Mucosa of rectum (tissue), 2 donors: ENCODE data around the gene KLF7.

Experiments used
- H3K27ac ChIP-seq, 2 donors: one replicate each; pipeline ENCODE4 v1.7.0; 2013; ENCODE audit warnings: inconsistent platforms in 2 of 2, low read depth in 2 of 2, low read length in 2 of 2
- H3K27me3 ChIP-seq, 2 donors: one replicate each; pipeline ENCODE4 v1.7.0; 2013; ENCODE audit warnings: low read length in 2 of 2; ENCODE audit not compliant: control insufficient read depth in 2 of 2, insufficient read depth in 2 of 2
- H3K36me3 ChIP-seq, 2 donors: one replicate each; pipeline ENCODE4 v1.7.0; 2013; ENCODE audit warnings: low read length in 2 of 2; ENCODE audit not compliant: control insufficient read depth in 2 of 2, insufficient read depth in 2 of 2
- H3K4me1 ChIP-seq, 2 donors: one replicate each; pipeline ENCODE4 v1.7.0; 2013; ENCODE audit warnings: low read length in 2 of 2, mild to moderate bottlenecking in 1 of 2; ENCODE audit not compliant: control insufficient read depth in 2 of 2, insufficient read depth in 2 of 2
- H3K4me3 ChIP-seq, 2 donors: one replicate each; pipeline ENCODE4 v1.7.0; 2013; ENCODE audit warnings: low read length in 2 of 2
- H3K9ac ChIP-seq, 2 donors: one replicate each; pipeline ENCODE4 v1.7.0; 2013; ENCODE audit warnings: low read length in 2 of 2, low read depth in 1 of 2, mild to moderate bottlenecking in 1 of 2
- H3K9me3 ChIP-seq, 2 donors: one replicate each; pipeline ENCODE4 v1.7.0; 2013; ENCODE audit warnings: low read length in 2 of 2; ENCODE audit not compliant: control insufficient read depth in 2 of 2
- donor health status: healthy.
- donor health status: Normal muscosa, but diverticular disease.

The KLF7 gene

DNA sequence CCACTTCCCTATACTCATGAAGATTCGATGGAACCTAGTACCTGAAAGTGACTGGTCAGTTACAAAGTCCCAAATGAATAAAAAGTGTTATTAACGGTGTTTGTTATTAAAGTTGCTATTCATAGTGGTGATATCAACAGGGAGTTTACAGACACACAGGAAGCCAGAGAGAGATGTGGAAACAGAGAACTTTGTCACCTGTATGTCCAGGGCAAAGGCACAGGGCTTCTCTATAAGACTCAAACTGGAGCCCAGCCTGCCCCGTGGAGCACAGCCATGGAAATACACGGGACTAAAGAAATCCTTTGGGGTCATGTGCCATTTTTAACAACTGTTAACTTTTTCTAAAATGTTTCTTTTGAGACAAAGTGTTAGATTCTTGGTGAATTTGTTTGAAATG is 68.5 kb downstream of the KLF7 start:
- H3K27ac ChIP-seq: no peak overlapping the region
- H3K27me3 ChIP-seq: no peaks in the 10 kb centered on the region
- H3K9ac ChIP-seq: no peak overlapping the region
- H3K4me3 ChIP-seq: no peak overlapping the region
- no peaks in the 10 kb centered on the region for H3K4me1 ChIP-seq
- no peaks in the 10 kb centered on the region for H3K36me3 ChIP-seq
- H3K9me3 ChIP-seq: no peaks in the 10 kb centered on the region

- H3K4me1 ChIP-seq: no peaks in the 10 kb centered on the region
- H3K36me3 ChIP-seq: no peaks in the 10 kb centered on the region
- no peaks in the 10 kb centered on the region for H3K9me3 ChIP-seq
- no peak overlapping the region for H3K4me3 ChIP-seq
- no peak overlapping the region for H3K27ac ChIP-seq
- no peak overlapping the region for H3K9ac ChIP-seq
- no peaks in the 10 kb centered on the region for H3K27me3 ChIP-seq
These were observed 69.8 kb downstream of the KLF7 start for GRCh38 chr2:207095963-207096362.

DNA sequence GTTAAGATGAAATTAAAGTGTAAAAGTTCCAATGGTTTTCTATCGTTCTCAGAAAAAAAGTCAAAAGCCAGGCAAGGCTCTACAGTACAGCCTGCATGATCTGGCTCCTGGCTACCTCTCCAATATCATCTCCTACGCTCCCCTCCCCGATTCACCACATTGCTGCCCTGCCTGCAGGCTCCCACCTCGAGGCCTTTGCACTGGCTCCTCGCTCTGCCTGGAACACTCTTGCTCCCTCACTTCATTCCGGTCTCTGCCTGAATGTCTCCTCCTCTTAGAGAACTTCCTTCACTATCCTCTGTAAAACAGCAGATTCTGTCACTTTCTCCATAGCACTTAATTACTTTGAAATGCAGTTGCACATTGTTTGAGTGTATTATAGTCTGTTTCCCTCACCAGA is 72.5 kb downstream of the KLF7 start:
- no peak overlapping the region for H3K27ac ChIP-seq
- no peaks in the 10 kb centered on the region for H3K4me1 ChIP-seq
- no peaks in the 10 kb centered on the region for H3K27me3 ChIP-seq
- H3K4me3 ChIP-seq: no peak overlapping the region
- H3K9me3 ChIP-seq: no peaks in the 10 kb centered on the region
- H3K9ac ChIP-seq: no peak overlapping the region
- no peaks in the 10 kb centered on the region for H3K36me3 ChIP-seq

DNA sequence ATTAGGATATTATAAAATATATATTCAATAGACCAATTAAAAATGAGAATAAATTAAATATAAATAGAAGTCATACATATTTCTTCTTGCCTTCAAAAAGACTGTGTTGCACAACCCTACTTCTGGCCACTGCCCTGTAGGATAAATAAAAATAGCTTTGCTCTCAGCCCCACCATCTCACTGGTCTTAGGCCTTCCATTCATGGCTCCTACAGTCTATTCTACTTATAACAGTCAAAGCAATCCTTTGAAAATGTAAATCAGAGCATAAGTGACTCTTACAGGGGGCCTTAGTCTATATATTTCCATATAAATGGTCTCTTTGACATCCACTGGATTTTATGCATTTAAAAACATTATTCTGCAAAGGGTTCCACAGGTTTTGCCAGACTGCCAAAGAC is 72.9 kb downstream of the KLF7 start:
- Histone ChIP-seq H3K4me1 (no peaks in the 10 kb centered on the region), H3K27ac (no peak overlapping the region), H3K9me3 (no peaks in the 10 kb centered on the region), H3K27me3 (no peaks in the 10 kb centered on the region), H3K36me3 (no peaks in the 10 kb centered on the region), H3K9ac (no peak overlapping the region), H3K4me3 (no peak overlapping the region)

GRCh38 chr2:207091928-207092327 is 73.8 kb downstream of the KLF7 start:
- H3K27ac ChIP-seq: no peak overlapping the region
- H3K27me3 ChIP-seq: no peaks in the 10 kb centered on the region
- no peaks in the 10 kb centered on the region for H3K9me3 ChIP-seq
- H3K36me3 ChIP-seq: no peaks in the 10 kb centered on the region
- H3K4me1 ChIP-seq: no peaks in the 10 kb centered on the region
- no peak overlapping the region for H3K9ac ChIP-seq
- H3K4me3 ChIP-seq: no peak overlapping the region

DNA sequence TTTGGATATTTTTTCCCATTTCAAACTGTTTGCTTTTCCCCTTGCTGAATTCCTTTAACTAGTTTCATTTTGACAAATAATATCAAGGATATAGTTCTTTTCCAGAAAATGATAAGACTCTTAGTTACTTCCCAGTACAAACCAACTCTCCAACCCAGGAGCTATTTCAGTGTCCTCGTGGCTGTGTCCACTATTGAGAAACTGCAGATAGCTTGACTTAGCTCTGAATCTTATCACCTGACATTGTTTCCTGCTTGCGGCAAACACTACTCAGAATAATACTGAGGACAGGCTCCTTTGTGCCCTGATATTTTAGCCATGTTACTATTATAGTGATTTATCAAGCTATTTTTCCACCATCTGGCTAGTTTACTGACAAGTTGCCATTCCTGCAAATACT is 74.6 kb downstream of the KLF7 start:
- H3K4me3 ChIP-seq: no peak overlapping the region
- no peaks in the 10 kb centered on the region for H3K9me3 ChIP-seq
- no peak overlapping the region for H3K27ac ChIP-seq
- no peaks in the 10 kb centered on the region for H3K4me1 ChIP-seq
- H3K9ac ChIP-seq: no peak overlapping the region
- no peaks in the 10 kb centered on the region for H3K36me3 ChIP-seq
- no peaks in the 10 kb centered on the region for H3K27me3 ChIP-seq

DNA sequence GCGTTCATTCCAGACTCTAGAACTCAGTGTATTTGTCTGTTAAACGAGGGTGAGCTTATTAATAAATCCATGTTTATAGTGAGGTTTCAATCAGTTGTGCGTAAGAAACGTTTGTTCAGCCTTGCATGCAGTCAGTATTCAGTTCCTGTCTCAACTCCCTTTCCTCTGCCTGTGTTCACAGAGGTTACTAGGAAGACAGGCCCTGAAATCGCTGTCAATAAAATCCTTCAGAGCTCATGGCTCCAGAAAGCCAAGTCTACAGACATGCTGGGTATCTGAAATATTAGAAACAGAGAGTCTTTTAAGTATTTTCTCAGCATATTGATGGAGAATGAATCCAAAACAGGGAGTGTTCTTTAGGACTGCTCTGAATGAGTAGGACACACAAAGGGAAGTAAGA is 75.4 kb downstream of the KLF7 start:
- Histone ChIP-seq H3K9me3 (no peaks in the 10 kb centered on the region), H3K9ac (no peak overlapping the region), H3K4me3 (no peak overlapping the region), H3K27me3 (no peaks in the 10 kb centered on the region), H3K36me3 (no peaks in the 10 kb centered on the region), H3K27ac (no peak overlapping the region), H3K4me1 (no peaks in the 10 kb centered on the region)

DNA sequence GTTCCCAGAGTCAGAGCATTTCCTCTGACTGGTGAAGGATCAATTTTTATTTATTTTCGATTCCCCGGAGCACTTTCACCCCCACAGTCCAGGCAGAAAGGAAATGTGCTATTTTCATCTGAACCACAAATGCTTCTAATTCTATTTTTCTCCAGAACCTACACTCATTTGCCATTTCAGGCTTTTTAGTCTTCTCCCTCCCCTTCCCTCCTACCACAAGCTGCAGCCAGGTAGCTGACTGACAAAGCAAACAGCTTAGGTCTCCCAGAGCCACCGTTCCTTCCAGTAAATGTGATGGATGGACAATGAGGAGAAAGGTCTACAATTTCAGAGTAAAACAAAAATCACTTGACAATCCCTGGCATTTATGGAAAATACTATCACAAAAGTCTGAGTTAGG is 76.9 kb downstream of the KLF7 start:
- H3K4me3 ChIP-seq: no peak overlapping the region
- H3K36me3 ChIP-seq: no peaks in the 10 kb centered on the region
- no peak overlapping the region for H3K9ac ChIP-seq
- no peaks in the 10 kb centered on the region for H3K4me1 ChIP-seq
- no peak overlapping the region for H3K27ac ChIP-seq
- H3K9me3 ChIP-seq: no peaks in the 10 kb centered on the region
- H3K27me3 ChIP-seq: no peaks in the 10 kb centered on the region

DNA sequence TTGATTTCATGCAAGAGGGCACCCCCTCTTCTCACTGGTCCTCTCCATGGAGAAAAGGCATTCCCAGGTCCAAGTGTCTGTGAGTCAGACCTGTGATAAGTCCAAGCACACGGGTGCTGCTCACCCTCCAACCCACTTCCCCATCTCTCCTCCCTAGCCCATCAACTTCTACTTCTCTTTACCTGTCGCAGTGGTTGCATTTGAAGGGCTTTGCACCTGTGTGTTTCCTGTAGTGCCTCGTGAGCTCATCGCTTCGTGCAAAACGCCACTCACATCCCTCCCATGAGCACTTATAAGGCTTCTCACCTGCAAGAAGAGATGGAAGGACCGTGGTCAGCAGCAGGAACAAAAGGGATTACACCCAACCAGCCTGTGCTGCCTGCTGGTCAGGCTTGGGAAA is 77.5 kb downstream of the KLF7 start:
- Histone ChIP-seq H3K36me3 (no peaks in the 10 kb centered on the region), H3K4me3 (no peak overlapping the region), H3K27ac (no peak overlapping the region), H3K9me3 (no peaks in the 10 kb centered on the region), H3K9ac (no peak overlapping the region), H3K27me3 (no peaks in the 10 kb centered on the region), H3K4me1 (no peaks in the 10 kb centered on the region)

- H3K36me3 ChIP-seq: no peaks in the 10 kb centered on the region
- H3K27me3 ChIP-seq: no peaks in the 10 kb centered on the region
- H3K9me3 ChIP-seq: no peaks in the 10 kb centered on the region
- no peak overlapping the region for H3K27ac ChIP-seq
- H3K4me1 ChIP-seq: no peaks in the 10 kb centered on the region
- H3K9ac ChIP-seq: no peak overlapping the region
- H3K4me3 ChIP-seq: no peak overlapping the region
These were observed 78.5 kb downstream of the KLF7 start for GRCh38 chr2:207087046-207087902.
